Loucy (cell line): ENCODE data around the gene IDUA.

Experiments
- H2AFZ ChIP-seq: fragments of 200-600 bp; sonication (generic); 2 replicates; pipeline ENCODE4 v1.6.0; 2016; ENCODE audit warnings: antibody characterized with exemption, mild to moderate bottlenecking, low read length, moderate library complexity
- H3F3A ChIP-seq: fragments of 200-600 bp; 2 replicates; pipeline ENCODE4 v1.6.0; 2016; ENCODE audit warnings: antibody characterized with exemption, low read depth, mild to moderate bottlenecking
- H3K27me3 ChIP-seq: fragments of 200-600 bp; sonication (generic); 2 replicates; pipeline ENCODE4 v1.6.1; 2014; ENCODE audit warnings: low read length, mild to moderate bottlenecking; ENCODE audit not compliant: insufficient read depth, poor library complexity, severe bottlenecking
- H3K36me3 ChIP-seq: fragments of 200-600 bp; sonication (generic); 2 replicates; pipeline ENCODE4 v1.6.1; 2016; ENCODE audit warnings: low read length; ENCODE audit not compliant: insufficient read depth
- H3K4me1 ChIP-seq: fragments of 200-600 bp; sonication (generic); 2 replicates; pipeline ENCODE4 v1.5.1; 2014; ENCODE audit warnings: low read length, mild to moderate bottlenecking; ENCODE audit not compliant: insufficient read depth, poor library complexity, severe bottlenecking
- H3K4me2 ChIP-seq: fragments of 200-600 bp; sonication (generic); 2 replicates; pipeline ENCODE4 v1.6.0; 2014; ENCODE audit warnings: antibody characterized with exemption, low read length, low read depth, mild to moderate bottlenecking; ENCODE audit not compliant: poor library complexity, severe bottlenecking
- H3K4me3 ChIP-seq: fragments of 200-600 bp; sonication (generic); 2 replicates; pipeline ENCODE4 v1.5.1; 2014; ENCODE audit warnings: low read length, mild to moderate bottlenecking, mixed read lengths; ENCODE audit not compliant: poor library complexity, severe bottlenecking
- H3K79me2 ChIP-seq: fragments of 200-600 bp; sonication (generic); 2 replicates; pipeline ENCODE4 v1.6.1; 2014; ENCODE audit warnings: low read length; ENCODE audit not compliant: insufficient read depth
- H3K9ac ChIP-seq: fragments of 200-600 bp; sonication (generic); 2 replicates; pipeline ENCODE4 v1.6.0; 2014; ENCODE audit warnings: mild to moderate bottlenecking, low read depth, low read length, moderate library complexity; ENCODE audit not compliant: poor library complexity, severe bottlenecking
- H3K9me2 ChIP-seq: fragments of 200-600 bp; sonication (generic); replicated peaks from 2 replicates; pipeline ENCODE4 v1.6.1; 2016; ENCODE audit warnings: low read depth, low read length, mixed read lengths
- H3K9me3 ChIP-seq: fragments of 200-600 bp; sonication (generic); 2 replicates; pipeline ENCODE4 v1.6.1; 2014; ENCODE audit warnings: mild to moderate bottlenecking, antibody characterized with exemption, low read length, low read depth; ENCODE audit not compliant: insufficient read depth
- H4K20me1 ChIP-seq: fragments of 200-600 bp; sonication (generic); 2 replicates; pipeline ENCODE4 v1.6.0; 2014; ENCODE audit warnings: antibody characterized with exemption, low read length, mild to moderate bottlenecking; ENCODE audit not compliant: insufficient read depth, poor library complexity, severe bottlenecking
- EZH2phosphoT487 ChIP-seq: fragments of 200-600 bp; IDR thresholded peaks from 2 replicates; pipeline ENCODE4 v1.6.1; 2018; ENCODE audit warnings: antibody characterized with exemption, mild to moderate bottlenecking, moderate library complexity, borderline replicate concordance
- TF ChIP-seq, protein P1 (sequence below): fragments of 200-600 bp; sonication (generic); conservative IDR thresholded peaks from 2 replicates; pipeline ENCODE4 v1.5.1; 2014; ENCODE audit warnings: mild to moderate bottlenecking, antibody characterized with exemption, low read length

IDUA gene

DNA sequence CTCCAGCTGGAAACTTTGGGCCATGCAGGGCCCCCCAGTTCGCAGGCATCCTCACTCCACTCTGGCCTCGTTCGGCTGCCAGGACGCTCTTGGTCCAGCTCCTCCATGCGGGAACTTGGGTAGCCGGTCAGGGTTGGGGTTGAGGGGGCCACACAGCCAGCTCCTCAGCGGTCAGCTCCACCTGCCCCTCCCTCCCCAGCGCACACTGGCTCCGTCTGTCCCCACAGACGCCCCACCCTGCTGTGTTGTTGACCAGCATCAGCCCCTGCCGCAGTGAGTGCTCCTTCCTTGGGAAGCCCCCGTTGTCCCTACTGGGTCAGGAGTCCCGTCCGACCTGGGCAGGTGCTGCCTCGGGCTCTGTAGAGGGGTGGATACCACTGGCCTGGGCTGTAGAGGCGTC lies 30.4 kb downstream of the IDUA start:
- Histone ChIP-seq H3K27me3 (no peaks in the 10 kb centered on the region), H3K9me2 (no peaks in the 10 kb centered on the region), H3K9ac (no peak overlapping the region), H4K20me1 (peaks cover 22% of the 10 kb centered on the region), H3K79me2 (peaks cover 15% of the 10 kb centered on the region; the same call in 1 of the 2 replicates), H3K4me3 (no peak overlapping the region), H3K4me2 (no peak overlapping the region), H3K36me3 (no peaks in the 10 kb centered on the region), H3K9me3 (no peaks in the 10 kb centered on the region), H3F3A (no peaks in the 10 kb centered on the region), H3K4me1 (peaks cover 12% of the 10 kb centered on the region), H2AFZ (no peak overlapping the region)
- TF ChIP-seq EZH2phosphoT487 = no peak
- TF ChIP-seq, protein P1, sequence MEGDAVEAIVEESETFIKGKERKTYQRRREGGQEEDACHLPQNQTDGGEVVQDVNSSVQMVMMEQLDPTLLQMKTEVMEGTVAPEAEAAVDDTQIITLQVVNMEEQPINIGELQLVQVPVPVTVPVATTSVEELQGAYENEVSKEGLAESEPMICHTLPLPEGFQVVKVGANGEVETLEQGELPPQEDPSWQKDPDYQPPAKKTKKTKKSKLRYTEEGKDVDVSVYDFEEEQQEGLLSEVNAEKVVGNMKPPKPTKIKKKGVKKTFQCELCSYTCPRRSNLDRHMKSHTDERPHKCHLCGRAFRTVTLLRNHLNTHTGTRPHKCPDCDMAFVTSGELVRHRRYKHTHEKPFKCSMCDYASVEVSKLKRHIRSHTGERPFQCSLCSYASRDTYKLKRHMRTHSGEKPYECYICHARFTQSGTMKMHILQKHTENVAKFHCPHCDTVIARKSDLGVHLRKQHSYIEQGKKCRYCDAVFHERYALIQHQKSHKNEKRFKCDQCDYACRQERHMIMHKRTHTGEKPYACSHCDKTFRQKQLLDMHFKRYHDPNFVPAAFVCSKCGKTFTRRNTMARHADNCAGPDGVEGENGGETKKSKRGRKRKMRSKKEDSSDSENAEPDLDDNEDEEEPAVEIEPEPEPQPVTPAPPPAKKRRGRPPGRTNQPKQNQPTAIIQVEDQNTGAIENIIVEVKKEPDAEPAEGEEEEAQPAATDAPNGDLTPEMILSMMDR = no peak

DNA sequence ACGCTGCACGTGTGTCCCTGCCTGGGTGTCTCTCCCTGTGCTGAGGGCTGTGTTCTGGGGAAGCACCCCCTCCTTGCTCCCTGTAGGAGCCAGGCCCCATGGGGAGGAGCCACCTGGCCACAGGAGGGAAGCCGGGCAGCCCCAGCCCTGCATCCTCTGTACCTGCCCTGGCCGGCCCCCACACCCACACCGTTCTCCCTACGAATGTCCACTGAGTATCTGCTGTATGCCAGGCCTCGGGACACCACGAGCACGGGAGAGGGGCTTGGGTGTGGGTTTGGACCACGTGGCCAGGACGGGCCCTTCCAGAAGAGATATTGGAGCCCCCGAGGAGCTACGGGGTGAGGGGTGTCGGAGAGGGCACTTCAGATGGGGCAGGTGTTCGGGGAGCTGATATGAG lies 30.9 kb downstream of the IDUA start:
- no peak for TF ChIP-seq EZH2phosphoT487
- TF ChIP-seq, protein P1 = no peak
- no peak overlapping the region for H3K9ac ChIP-seq

DNA sequence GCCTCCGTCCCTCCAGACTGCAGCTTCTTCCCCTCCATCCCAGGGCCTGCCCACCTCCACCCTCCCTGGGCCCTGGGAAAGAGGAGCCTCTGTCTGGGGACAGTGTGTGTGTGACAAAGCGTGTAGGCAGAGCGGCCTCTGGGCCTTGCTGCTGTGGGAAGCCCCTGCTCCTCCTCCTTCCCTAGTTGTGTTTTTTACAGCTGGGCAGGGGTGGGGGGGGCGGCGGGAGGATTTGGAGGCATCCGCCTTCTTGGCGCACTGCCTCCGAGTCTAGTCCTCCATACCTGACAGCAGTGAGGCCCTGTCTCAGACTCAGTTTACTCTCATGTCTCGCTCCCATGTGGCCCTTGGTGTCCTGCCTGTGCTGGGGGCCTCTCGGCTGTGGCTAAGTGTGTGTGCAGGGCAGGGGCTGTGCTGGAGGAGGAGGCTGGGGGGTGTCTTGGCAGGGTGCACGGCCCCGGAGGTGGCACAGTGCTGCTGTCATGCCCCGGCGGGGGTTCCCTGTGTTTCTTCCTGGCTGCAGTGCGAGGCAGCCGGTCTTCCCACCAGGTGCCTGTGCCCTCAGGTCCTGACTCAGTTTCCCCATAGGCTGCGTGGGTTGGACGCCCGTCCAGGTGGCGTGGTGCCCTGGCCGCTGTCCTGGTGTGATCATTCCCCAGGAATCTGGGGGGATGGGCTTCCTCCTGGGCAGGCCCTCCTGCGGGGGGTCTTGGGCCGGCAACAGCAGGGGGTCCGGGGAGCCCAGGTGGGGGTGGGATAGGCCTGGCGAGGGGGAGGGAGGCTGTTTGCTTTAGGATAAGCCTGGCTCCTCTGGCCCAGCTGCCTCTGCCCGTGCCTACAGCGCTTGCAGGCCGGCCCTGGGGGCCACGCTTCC lies 31.5 kb downstream of the IDUA start:
- no peak overlapping the region for H2AFZ ChIP-seq
- no peaks in the 10 kb centered on the region for H3K36me3 ChIP-seq
- no peak overlapping the region for H3K4me3 ChIP-seq
- H3K9ac ChIP-seq = no peak overlapping the region
- H3K27me3 ChIP-seq = no peaks in the 10 kb centered on the region
- H3F3A ChIP-seq = no peaks in the 10 kb centered on the region
- no peak overlapping the region for H3K4me2 ChIP-seq
- peaks cover 14% of the 10 kb centered on the region for H4K20me1 ChIP-seq
- peaks cover 6% of the 10 kb centered on the region for H3K4me1 ChIP-seq
- no peaks in the 10 kb centered on the region for H3K9me2 ChIP-seq
- peaks cover 6% of the 10 kb centered on the region; the same call in 1 of the 2 replicates for H3K79me2 ChIP-seq
- H3K9me3 ChIP-seq = no peaks in the 10 kb centered on the region
- TF ChIP-seq, protein P1 = no peak
- TF ChIP-seq EZH2phosphoT487 = no peak

More for the DNA sequence above, 30.9 kb downstream of the IDUA start:
- peaks cover 7% of the 10 kb centered on the region for H3K4me1 ChIP-seq
- no peaks in the 10 kb centered on the region for H3K9me3 ChIP-seq
- H3K4me3 ChIP-seq = no peak overlapping the region
- no peaks in the 10 kb centered on the region for H3F3A ChIP-seq
- H3K9me2 ChIP-seq = no peaks in the 10 kb centered on the region
- H3K36me3 ChIP-seq = no peaks in the 10 kb centered on the region
- peaks cover 12% of the 10 kb centered on the region; the same call in 1 of the 2 replicates for H3K79me2 ChIP-seq
- H3K27me3 ChIP-seq = no peaks in the 10 kb centered on the region
- H2AFZ ChIP-seq = no peak overlapping the region
- H3K4me2 ChIP-seq = no peak overlapping the region
- peaks cover 18% of the 10 kb centered on the region for H4K20me1 ChIP-seq
